ENCODE measurements around the gene CTNNA3.

The CTNNA3 gene

GRCh38 chr10:66782144-66782543, 913.9 kb downstream of the CTNNA3 start:
- Histone ChIP-seq H3K36me3 (ENCODE audit: control insufficient read depth in 4 of 4, insufficient read depth in 4 of 4, low read length in 3 of 4) (no peaks in the 10 kb centered on the region), H3K4me3 (ENCODE audit: control insufficient read depth in 1 of 7, extremely low read depth in 1 of 7, insufficient read depth in 4 of 7, low read depth in 2 of 7, low read length in 6 of 7) (no peak overlapping the region), H3K9me3 (ENCODE audit: control extremely low read depth in 1 of 5, control insufficient read depth in 4 of 5, insufficient read depth in 2 of 5, low read depth in 1 of 5, low read length in 4 of 5) (no peaks in the 10 kb centered on the region), H3K27me3 (replicated peaks in 2 of 5; ENCODE audit: control insufficient read depth in 4 of 5, insufficient read depth in 5 of 5, low read length in 4 of 5) (no peaks in the 10 kb centered on the region), H3K4me1 (ENCODE audit: control extremely low read depth in 1 of 4, control insufficient read depth in 4 of 4, insufficient read depth in 4 of 4, low read length in 3 of 4) (no peaks in the 10 kb centered on the region), H3K27ac (ENCODE audit: insufficient read depth in 1 of 2, low read depth in 1 of 2, low read length in 2 of 2, poor library complexity in 1 of 2, severe bottlenecking in 2 of 2) (no peak overlapping the region)
- DNase-seq = no peak
- POLR2A ChIA-PET = no interaction called here
- CTCF ChIA-PET = no interaction called here

- 100% methylated on average over 1 of the region's 3 CpGs for WGBS (ENCODE audit: insufficient coverage)
- H3K4me3 ChIP-seq (ENCODE audit: control insufficient read depth in 1 of 7, extremely low read depth in 1 of 7, insufficient read depth in 4 of 7, low read depth in 2 of 7, low read length in 6 of 7) = no peak overlapping the region
- DNase-seq = no peak
- H3K27ac ChIP-seq (ENCODE audit: insufficient read depth in 1 of 2, low read depth in 1 of 2, low read length in 2 of 2, poor library complexity in 1 of 2, severe bottlenecking in 2 of 2) = no peak overlapping the region
- ChIA-PET CTCF (no interaction called here), POLR2A (no interaction called here)
- no peaks in the 10 kb centered on the region for H3K9me3 ChIP-seq (ENCODE audit: control extremely low read depth in 1 of 5, control insufficient read depth in 4 of 5, insufficient read depth in 2 of 5, low read depth in 1 of 5, low read length in 4 of 5)
- H3K27me3 ChIP-seq (replicated peaks in 2 of 5; ENCODE audit: control insufficient read depth in 4 of 5, insufficient read depth in 5 of 5, low read length in 4 of 5) = no peaks in the 10 kb centered on the region
- H3K36me3 ChIP-seq (ENCODE audit: control insufficient read depth in 4 of 4, insufficient read depth in 4 of 4, low read length in 3 of 4) = no peaks in the 10 kb centered on the region
- no peaks in the 10 kb centered on the region for H3K4me1 ChIP-seq (ENCODE audit: control extremely low read depth in 1 of 4, control insufficient read depth in 4 of 4, insufficient read depth in 4 of 4, low read length in 3 of 4)
These were observed 915.2 kb downstream of the CTNNA3 start for GRCh38 chr10:66780796-66781195.

- no peak overlapping the region for H3K4me3 ChIP-seq (ENCODE audit: control insufficient read depth in 1 of 7, extremely low read depth in 1 of 7, insufficient read depth in 4 of 7, low read depth in 2 of 7, low read length in 6 of 7)
- no peaks in the 10 kb centered on the region for H3K4me1 ChIP-seq (ENCODE audit: control extremely low read depth in 1 of 4, control insufficient read depth in 4 of 4, insufficient read depth in 4 of 4, low read length in 3 of 4)
- no peaks in the 10 kb centered on the region for H3K36me3 ChIP-seq (ENCODE audit: control insufficient read depth in 4 of 4, insufficient read depth in 4 of 4, low read length in 3 of 4)
- ChIA-PET CTCF (no interaction called here), POLR2A (no interaction called here)
- WGBS (ENCODE audit: insufficient coverage) = 100% methylated on average over 3 of the region's 4 CpGs
- H3K9me3 ChIP-seq (ENCODE audit: control extremely low read depth in 1 of 5, control insufficient read depth in 4 of 5, insufficient read depth in 2 of 5, low read depth in 1 of 5, low read length in 4 of 5) = no peaks in the 10 kb centered on the region
- no peak for DNase-seq
- no peak overlapping the region for H3K27ac ChIP-seq (ENCODE audit: insufficient read depth in 1 of 2, low read depth in 1 of 2, low read length in 2 of 2, poor library complexity in 1 of 2, severe bottlenecking in 2 of 2)
- no peaks in the 10 kb centered on the region for H3K27me3 ChIP-seq (replicated peaks in 2 of 5; ENCODE audit: control insufficient read depth in 4 of 5, insufficient read depth in 5 of 5, low read length in 4 of 5)
These were observed 917.6 kb downstream of the CTNNA3 start for GRCh38 chr10:66778351-66778750.

- Histone ChIP-seq H3K36me3 (ENCODE audit: control insufficient read depth in 4 of 4, insufficient read depth in 4 of 4, low read length in 3 of 4) (no peaks in the 10 kb centered on the region), H3K4me1 (ENCODE audit: control extremely low read depth in 1 of 4, control insufficient read depth in 4 of 4, insufficient read depth in 4 of 4, low read length in 3 of 4) (no peaks in the 10 kb centered on the region), H3K27ac (ENCODE audit: insufficient read depth in 1 of 2, low read depth in 1 of 2, low read length in 2 of 2, poor library complexity in 1 of 2, severe bottlenecking in 2 of 2) (no peak overlapping the region), H3K9me3 (ENCODE audit: control extremely low read depth in 1 of 5, control insufficient read depth in 4 of 5, insufficient read depth in 2 of 5, low read depth in 1 of 5, low read length in 4 of 5) (no peaks in the 10 kb centered on the region), H3K4me3 (ENCODE audit: control insufficient read depth in 1 of 7, extremely low read depth in 1 of 7, insufficient read depth in 4 of 7, low read depth in 2 of 7, low read length in 6 of 7) (no peak overlapping the region), H3K27me3 (replicated peaks in 2 of 5; ENCODE audit: control insufficient read depth in 4 of 5, insufficient read depth in 5 of 5, low read length in 4 of 5) (no peaks in the 10 kb centered on the region)
- ChIA-PET CTCF (no interaction called here), POLR2A (interaction anchor here (0.7 kb wide), 1 partner anchor 9 kb away, joined by 5 read pairs; no protein-coding TSS in a partner anchor)
- DNase-seq = no peak
- WGBS (ENCODE audit: insufficient coverage) = no CpG with 5 or more reads among the region's 2 CpGs
These were observed 918.3 kb downstream of the CTNNA3 start for GRCh38 chr10:66777665-66778064.

GRCh38 chr10:66773472-66773817, 922.5 kb downstream of the CTNNA3 start:
- 98% methylated on average over 3 of the region's 7 CpGs for WGBS (ENCODE audit: insufficient coverage)
- Histone ChIP-seq H3K27me3 (replicated peaks in 2 of 5; ENCODE audit: control insufficient read depth in 4 of 5, insufficient read depth in 5 of 5, low read length in 4 of 5) (no peaks in the 10 kb centered on the region), H3K4me3 (ENCODE audit: control insufficient read depth in 1 of 7, extremely low read depth in 1 of 7, insufficient read depth in 4 of 7, low read depth in 2 of 7, low read length in 6 of 7) (no peak overlapping the region), H3K4me1 (ENCODE audit: control extremely low read depth in 1 of 4, control insufficient read depth in 4 of 4, insufficient read depth in 4 of 4, low read length in 3 of 4) (no peaks in the 10 kb centered on the region), H3K27ac (ENCODE audit: insufficient read depth in 1 of 2, low read depth in 1 of 2, low read length in 2 of 2, poor library complexity in 1 of 2, severe bottlenecking in 2 of 2) (no peak overlapping the region), H3K9me3 (ENCODE audit: control extremely low read depth in 1 of 5, control insufficient read depth in 4 of 5, insufficient read depth in 2 of 5, low read depth in 1 of 5, low read length in 4 of 5) (no peaks in the 10 kb centered on the region), H3K36me3 (ENCODE audit: control insufficient read depth in 4 of 4, insufficient read depth in 4 of 4, low read length in 3 of 4) (no peaks in the 10 kb centered on the region)
- ChIA-PET POLR2A (no interaction called here), CTCF (no interaction called here)
- DNase-seq = no peak

- Histone ChIP-seq H3K27ac (ENCODE audit: insufficient read depth in 1 of 2, low read depth in 1 of 2, low read length in 2 of 2, poor library complexity in 1 of 2, severe bottlenecking in 2 of 2) (no peak overlapping the region), H3K4me1 (ENCODE audit: control extremely low read depth in 1 of 4, control insufficient read depth in 4 of 4, insufficient read depth in 4 of 4, low read length in 3 of 4) (no peaks in the 10 kb centered on the region), H3K27me3 (replicated peaks in 2 of 5; ENCODE audit: control insufficient read depth in 4 of 5, insufficient read depth in 5 of 5, low read length in 4 of 5) (no peaks in the 10 kb centered on the region), H3K9me3 (ENCODE audit: control extremely low read depth in 1 of 5, control insufficient read depth in 4 of 5, insufficient read depth in 2 of 5, low read depth in 1 of 5, low read length in 4 of 5) (no peaks in the 10 kb centered on the region), H3K4me3 (ENCODE audit: control insufficient read depth in 1 of 7, extremely low read depth in 1 of 7, insufficient read depth in 4 of 7, low read depth in 2 of 7, low read length in 6 of 7) (no peak overlapping the region), H3K36me3 (ENCODE audit: control insufficient read depth in 4 of 4, insufficient read depth in 4 of 4, low read length in 3 of 4) (no peaks in the 10 kb centered on the region)
- ChIA-PET CTCF (no interaction called here), POLR2A (no interaction called here)
- 100% methylated on average over 2 of the region's 4 CpGs for WGBS (ENCODE audit: insufficient coverage)
- no peak for DNase-seq
These were observed 923.2 kb downstream of the CTNNA3 start for GRCh38 chr10:66772548-66773471.

- H3K4me3 ChIP-seq (ENCODE audit: control insufficient read depth in 1 of 7, extremely low read depth in 1 of 7, insufficient read depth in 4 of 7, low read depth in 2 of 7, low read length in 6 of 7) = no peak overlapping the region
- POLR2A ChIA-PET = no interaction called here
- DNase-seq = no peak
- CTCF ChIA-PET = no interaction called here
- H3K27ac ChIP-seq (ENCODE audit: insufficient read depth in 1 of 2, low read depth in 1 of 2, low read length in 2 of 2, poor library complexity in 1 of 2, severe bottlenecking in 2 of 2) = no peak overlapping the region
- no peaks in the 10 kb centered on the region for H3K36me3 ChIP-seq (ENCODE audit: control insufficient read depth in 4 of 4, insufficient read depth in 4 of 4, low read length in 3 of 4)
- no peaks in the 10 kb centered on the region for H3K9me3 ChIP-seq (ENCODE audit: control extremely low read depth in 1 of 5, control insufficient read depth in 4 of 5, insufficient read depth in 2 of 5, low read depth in 1 of 5, low read length in 4 of 5)
- WGBS (ENCODE audit: insufficient coverage) = 18% methylated on average over 2 of the region's 2 CpGs
- H3K27me3 ChIP-seq (replicated peaks in 2 of 5; ENCODE audit: control insufficient read depth in 4 of 5, insufficient read depth in 5 of 5, low read length in 4 of 5) = no peaks in the 10 kb centered on the region
- H3K4me1 ChIP-seq (ENCODE audit: control extremely low read depth in 1 of 4, control insufficient read depth in 4 of 4, insufficient read depth in 4 of 4, low read length in 3 of 4) = no peaks in the 10 kb centered on the region
These were observed 928.3 kb downstream of the CTNNA3 start for GRCh38 chr10:66767707-66768106.
